Heart right ventricle (tissue), 16 donors: ENCODE results near the gene PODXL. TPM values are rescaled to one million over a fixed set of nuclear protein-coding genes. Genes with fewer than 3 reads are reported as not detected.

Experiments used
- ATAC-seq, 8 donors: fragments of 200-7000 bp; cut with Tn5 transposase; one replicate each; pipeline ENCODE4 v1.9.1; 2020; ENCODE audit warnings: mild to moderate bottlenecking in 8 of 8, moderate library complexity in 8 of 8, moderate number of reproducible peaks in 1 of 8
- DNase-seq, 2 donors: peaks; one replicate each; pipeline ENCODE4 v3.0.0-alpha.2; 2020
- H3K27ac ChIP-seq, 10 donors: fragments of 200-600 bp; sonication (generic) in 2 of 10; one replicate each; pipeline versions ENCODE4 v1.5.0 to v1.8.0; 2020 to 2022; ENCODE audit warnings: mild to moderate bottlenecking in 3 of 10
- H3K27me3 ChIP-seq, 7 donors: fragments of 200-600 bp; one replicate each; pipeline ENCODE4 v1.8.0; 2021 to 2022; ENCODE audit warnings: mild to moderate bottlenecking in 2 of 7
- H3K36me3 ChIP-seq, 9 donors: fragments of 200-600 bp; sonication (generic) in 1 of 9; one replicate each; pipeline versions ENCODE4 v1.5.0 to v1.8.0; 2020 to 2022; ENCODE audit warnings: mild to moderate bottlenecking in 2 of 9
- H3K4me1 ChIP-seq, 9 donors: fragments of 200-600 bp; sonication (generic) in 1 of 9; one replicate each; pipeline versions ENCODE4 v1.5.0 to v1.8.0; 2020 to 2022; ENCODE audit warnings: mild to moderate bottlenecking in 4 of 9
- H3K4me3 ChIP-seq, 10 donors: fragments of 200-600 bp; sonication (generic) in 2 of 10; one replicate each; pipeline versions ENCODE4 v1.5.0 to v1.8.0; 2020 to 2022; ENCODE audit warnings: mild to moderate bottlenecking in 7 of 10, moderate library complexity in 2 of 10
- H3K9me3 ChIP-seq, 11 donors: fragments of 200-600 bp in 10 of 11; sonication (generic) in 2 of 11; one replicate each; pipeline versions ENCODE4 v1.5.0 to v1.8.0; 2013 to 2022; ENCODE audit warnings: mild to moderate bottlenecking in 2 of 11, control low read depth in 1 of 11, moderate library complexity in 1 of 11
- WGBS, 2 donors: extraction: QIAGEN DNeasy Blood & Tissue Kit; methylation state at CpG; one replicate each; pipeline ENCODE4 v1.1.7; 2013; ENCODE audit warnings: inconsistent platforms in 1 of 2; 5-methylcytosine and 5-hydroxymethylcytosine counted together
- intact Hi-C, 10 donors: fragments of 100-400 bp; cut with DNase I; formaldehyde crosslinking; loops; one replicate each; pipeline versions ENCODE4 v1.11.1 to v1.14.2; 2022
- polyA plus RNA-seq, 2 donors: library from polyadenylated mRNA; stranded (reverse); fragments of 200-250 nt; gene quantifications; one replicate each; pipeline ENCODE4 v1.2.3, GENCODE V29; 2013
- total RNA-seq, 10 donors: library from RNA; stranded (reverse); fragmentation: NEBNext Ultra II Directional in 3 of 10; extraction: Animal tissue kit (Norgen Biotek cat#: 25700) in 3 of 10; gene quantifications; one replicate each; pipeline versions ENCODE4 v1.2.1 to v1.2.4, GENCODE V29; 2021 to 2023
- TF ChIP-seq, protein P1 (sequence below), 9 donors: fragments of 200-600 bp; sonication (generic) in 2 of 9; IDR thresholded peaks; one replicate each; pipeline versions ENCODE4 v1.5.0 to v1.8.0; 2021 to 2022; ENCODE audit warnings: antibody characterized with exemption in 9 of 9, mild to moderate bottlenecking in 5 of 9, moderate library complexity in 1 of 9
- donor health status: Arrhythmogenic right ventricular cardiomyopathy.
- donor health status: ischemic (EF 13 %, LVEDD 7.1; RV severe dilation, severe dysfunction).
- donor health status: healthy with polysubstance abuse.
- donor health status: DM: no; HTN: yes; CAD: no.
- donor health status: DM: no; HTN: no; CAD: no.
- donor health status: ischemic (EF 25% LVEDD 6.9; RV normal size, moderate dysfunction).
- donor health status: ischemic (EF 25% LVEDD 5.7; RV mildly dilated, moderate dysfunction).
- donor health status: healthy.
- donor health status: DM: yes; HTN: yes; CAD: no.
- donor health status: Ischemic cardiomyopathy.
- donor health status: ischemic (EF 35%, LVEDD 5.7; RV mildly dilated, moderate dysfunction).
- donor health status: nonischemic (EF 11% LVEDD 7.7; RV severe dilation, severe dysfunction).
- donor health status: DM: yes; HTN: yes; CAD: no.
- donor health status: PGD.
- donor health status: ischemic (EF 29% LVEDD 5.4; RV normal size, mild dysfunction).
- donor health status: nonischemic (EF 23%, LVEDD 6.1; RV moderate dilation, normal function).

The PODXL gene
- total and polyA plus RNA-seq, 12 donors, result 34.4 to 162 (median 65.2) TPM

DNA sequence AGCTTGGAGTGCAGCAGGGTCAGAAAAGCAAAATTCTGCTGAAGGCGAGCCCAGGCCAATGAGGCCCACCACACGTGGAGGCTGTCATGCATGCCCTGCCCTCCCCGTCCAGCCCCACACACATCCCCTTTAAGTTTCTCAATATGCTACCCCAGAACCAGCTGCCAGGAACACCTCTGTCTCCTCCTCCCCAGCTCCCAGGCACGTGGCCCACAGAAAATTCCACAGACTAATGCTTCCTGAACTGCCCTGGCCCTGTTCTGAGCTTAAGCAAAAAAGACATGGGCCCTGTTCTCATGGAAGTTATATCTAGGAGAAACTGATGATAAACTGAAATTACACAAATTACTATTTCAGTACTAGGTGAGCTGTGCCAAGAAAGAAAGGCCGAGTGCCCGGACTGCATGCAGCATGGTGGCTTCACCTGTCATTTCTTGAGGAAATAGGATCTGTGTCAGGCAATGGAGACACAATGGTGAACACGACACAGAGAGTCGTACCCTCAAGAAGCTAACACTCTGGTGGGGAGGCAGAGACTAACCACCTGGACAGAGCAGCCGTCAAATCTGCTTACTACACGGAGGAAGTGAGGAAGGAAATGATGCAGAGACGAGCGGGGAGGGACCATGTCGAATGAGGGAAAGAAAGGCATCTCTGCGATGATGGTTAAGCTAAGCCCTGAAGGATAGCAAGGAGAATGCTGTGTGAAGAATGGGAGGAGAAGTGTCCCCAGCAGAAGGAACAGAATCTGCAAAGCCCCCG is 44.5 kb downstream of the PODXL start:
- DNase-seq (no peak), ATAC-seq (peak in 6 of 8 donors; percentile 3 to 50 (median 24))
- peak overlapping the region; percentile 12 to 82 (median 57) for H3K27ac ChIP-seq
- H3K4me3 ChIP-seq, result no peak overlapping the region
- peaks cover 0 to 44% (median 6%) of the 10 kb centered on the region in 9 donors for H3K36me3 ChIP-seq
- WGBS, 2 donors, result 55 to 57% methylated on average over 15 of the region's 15 CpGs
- H3K27me3 ChIP-seq, result no peaks in the 10 kb centered on the region
- intact Hi-C loops, result loop anchor here in 5 of 10 donors (1.0 to 10.0 kb wide), 5 partner anchors 29 to 140 kb away; no protein-coding TSS in a partner anchor
- H3K4me1 ChIP-seq, result peaks cover 17 to 81% (median 52%) of the 10 kb centered on the region in 9 donors
- TF ChIP-seq, protein P1, sequence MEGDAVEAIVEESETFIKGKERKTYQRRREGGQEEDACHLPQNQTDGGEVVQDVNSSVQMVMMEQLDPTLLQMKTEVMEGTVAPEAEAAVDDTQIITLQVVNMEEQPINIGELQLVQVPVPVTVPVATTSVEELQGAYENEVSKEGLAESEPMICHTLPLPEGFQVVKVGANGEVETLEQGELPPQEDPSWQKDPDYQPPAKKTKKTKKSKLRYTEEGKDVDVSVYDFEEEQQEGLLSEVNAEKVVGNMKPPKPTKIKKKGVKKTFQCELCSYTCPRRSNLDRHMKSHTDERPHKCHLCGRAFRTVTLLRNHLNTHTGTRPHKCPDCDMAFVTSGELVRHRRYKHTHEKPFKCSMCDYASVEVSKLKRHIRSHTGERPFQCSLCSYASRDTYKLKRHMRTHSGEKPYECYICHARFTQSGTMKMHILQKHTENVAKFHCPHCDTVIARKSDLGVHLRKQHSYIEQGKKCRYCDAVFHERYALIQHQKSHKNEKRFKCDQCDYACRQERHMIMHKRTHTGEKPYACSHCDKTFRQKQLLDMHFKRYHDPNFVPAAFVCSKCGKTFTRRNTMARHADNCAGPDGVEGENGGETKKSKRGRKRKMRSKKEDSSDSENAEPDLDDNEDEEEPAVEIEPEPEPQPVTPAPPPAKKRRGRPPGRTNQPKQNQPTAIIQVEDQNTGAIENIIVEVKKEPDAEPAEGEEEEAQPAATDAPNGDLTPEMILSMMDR (IDR thresholded peaks at IDR 0.05), result no peak
- H3K9me3 ChIP-seq, result no peaks in the 10 kb centered on the region

DNA sequence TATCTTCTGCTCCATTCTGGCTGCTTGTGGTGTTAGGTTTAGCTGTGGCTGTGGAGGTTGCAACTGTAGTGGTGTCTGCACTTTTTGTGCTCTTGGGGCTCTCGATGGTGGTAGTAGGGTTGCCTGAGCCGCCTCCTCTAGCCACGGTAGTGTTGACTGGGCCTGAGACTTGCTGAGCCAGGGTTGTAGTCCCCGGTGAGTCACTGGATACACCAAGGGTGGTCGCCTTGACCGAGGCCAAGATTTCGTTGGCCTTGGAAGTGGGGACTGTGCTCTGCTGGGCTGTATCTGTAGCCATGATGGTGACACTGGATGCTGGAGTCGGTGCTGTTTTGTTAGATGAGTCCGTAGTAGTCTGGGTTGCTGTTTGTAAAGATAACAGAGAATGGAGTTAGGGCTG is 45.4 kb downstream of the PODXL start:
- peaks cover 0 to 53% (median 6%) of the 10 kb centered on the region in 9 donors for H3K36me3 ChIP-seq

DNA sequence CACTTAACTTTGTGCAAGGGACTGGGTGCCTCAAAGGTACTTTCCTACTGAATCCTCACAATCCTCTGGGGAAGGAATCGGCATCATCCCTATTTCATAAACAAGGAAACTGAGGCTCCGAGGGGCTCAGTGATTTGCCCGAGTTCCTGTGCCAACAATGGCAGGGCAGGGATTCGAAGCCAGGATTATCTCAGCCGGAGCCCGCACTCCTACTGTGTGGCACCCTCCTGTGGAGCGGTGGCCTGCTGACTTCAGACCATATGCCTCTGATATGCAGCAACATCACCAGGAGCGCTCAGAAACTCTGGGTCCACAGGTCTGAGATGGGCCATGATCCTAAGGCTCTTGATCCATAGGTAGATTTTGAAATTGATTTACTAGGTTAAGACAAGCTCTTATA is 46.6 kb downstream of the PODXL start:
- 91 to 93% methylated on average over 8 of the region's 8 CpGs for WGBS, 2 donors
- H3K36me3 ChIP-seq, result peaks cover 0 to 66% (median 11%) of the 10 kb centered on the region in 9 donors
- intact Hi-C loops, result loop anchor here in 7 of 10 donors (2.0 to 10.0 kb wide), 6 partner anchors 33 to 395 kb away; no protein-coding TSS in a partner anchor
- ATAC-seq, result no peak
- no peak for DNase-seq
- TF ChIP-seq, protein P1 (IDR thresholded peaks at IDR 0.05), result no peak
- H3K27me3 ChIP-seq, result no peaks in the 10 kb centered on the region
- H3K4me3 ChIP-seq, result no peak overlapping the region
- no peaks in the 10 kb centered on the region for H3K9me3 ChIP-seq
- peak overlapping the region in 2 of 10 donors; percentile 28 to 60 for H3K27ac ChIP-seq
- peaks cover 17 to 74% (median 53%) of the 10 kb centered on the region in 9 donors for H3K4me1 ChIP-seq

More for the DNA sequence above, 45.4 kb downstream of the PODXL start:
- Histone ChIP-seq H3K9me3 (no peaks in the 10 kb centered on the region), H3K27me3 (no peaks in the 10 kb centered on the region), H3K4me1 (peaks cover 17 to 79% (median 53%) of the 10 kb centered on the region in 9 donors), H3K4me3 (no peak overlapping the region), H3K27ac (peak overlapping the region in 7 of 10 donors; percentile 13 to 82 (median 58))
- 84 to 88% methylated on average over 9 of the region's 9 CpGs for WGBS, 2 donors
- TF ChIP-seq, protein P1 (IDR thresholded peaks at IDR 0.05), result no peak
- no peak for DNase-seq
- no peak for ATAC-seq
- intact Hi-C loops, result loop anchor here in 3 of 10 donors (5.0 to 10.0 kb wide), 3 partner anchors 41 to 141 kb away; no protein-coding TSS in a partner anchor

DNA sequence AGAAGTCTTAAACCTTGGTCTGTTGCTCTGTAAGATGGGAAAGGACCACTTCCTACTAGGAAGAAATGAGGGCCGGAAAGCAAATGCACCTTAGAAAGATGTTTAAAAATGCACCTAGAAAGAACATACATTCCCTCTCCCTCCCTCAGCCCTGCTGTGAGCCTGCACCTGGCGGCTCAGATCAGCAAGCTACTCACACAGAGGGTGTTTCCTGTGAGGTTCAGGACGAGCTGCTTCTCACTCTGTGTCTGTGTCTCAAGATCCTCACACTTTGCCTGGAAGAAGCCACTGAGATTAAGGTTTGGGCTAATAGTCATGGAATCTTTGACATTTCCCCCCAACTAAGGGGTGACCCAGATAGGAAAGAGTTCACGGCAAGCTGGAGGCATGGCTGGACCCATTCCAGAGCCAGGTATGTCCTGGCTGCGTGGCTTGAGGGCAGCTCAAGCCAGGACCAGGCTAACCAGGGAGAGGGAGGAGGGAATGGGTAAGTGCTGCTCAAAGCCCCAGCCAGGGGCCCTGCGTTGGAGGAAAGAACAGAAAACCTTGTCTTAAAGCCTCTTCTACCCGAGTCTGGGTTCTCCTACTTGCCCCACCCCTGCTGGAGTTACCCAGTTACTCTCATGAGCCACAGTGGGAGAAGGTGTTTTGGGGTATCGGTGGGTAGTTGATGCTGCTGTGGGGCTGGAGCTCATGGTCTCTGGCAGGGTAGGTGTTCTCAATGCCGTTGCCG is 47.5 kb downstream of the PODXL start:
- no peak for ATAC-seq
- TF ChIP-seq, protein P1 (IDR thresholded peaks at IDR 0.05), result no peak
- Histone ChIP-seq H3K9me3 (no peaks in the 10 kb centered on the region), H3K36me3 (peaks cover 0 to 74% (median 15%) of the 10 kb centered on the region in 9 donors), H3K4me3 (no peak overlapping the region), H3K27ac (peak overlapping the region in 5 of 10 donors; percentile 17 to 60 (median 40)), H3K4me1 (peaks cover 18 to 77% (median 52%) of the 10 kb centered on the region in 9 donors), H3K27me3 (no peaks in the 10 kb centered on the region)
- no peak for DNase-seq
- 69 to 78% methylated on average over 10 of the region's 10 CpGs for WGBS, 2 donors
- intact Hi-C loops, result loop anchor here in 9 of 10 donors (1.0 to 10.0 kb wide), 5 partner anchors 33 to 394 kb away; no protein-coding TSS in a partner anchor
